GM23338 (cell line): Measurements from ENCODE around the gene SMAD3. TPM values are rescaled to one million over a fixed set of nuclear protein-coding genes. Genes with fewer than 3 reads are reported as not detected.

ENCODE experiments used
- ATAC-seq: fragments of 200-7000 bp; cut with Tn5 transposase; 3 replicates; pipeline ENCODE4 v1.9.1; 2020
- DNase-seq: peaks from one replicate; pipeline ENCODE4 v3.0.0-alpha.2; 2015; ENCODE audit warnings: low spot score
- H2AFZ ChIP-seq: fragments of 200-600 bp; sonication (generic); 2 replicates; pipeline ENCODE4 v1.8.0; 2016; ENCODE audit warnings: antibody characterized with exemption, mild to moderate bottlenecking, moderate library complexity
- H3F3A ChIP-seq: fragments of 200-600 bp; sonication (generic); replicated peaks from 2 replicates; pipeline ENCODE4 v1.8.0; 2017; ENCODE audit warnings: antibody characterized with exemption, mixed run types, low read depth
- H3K27ac ChIP-seq: fragments of 200-600 bp; sonication (generic); 2 replicates; pipeline ENCODE4 v1.6.1; 2016; ENCODE audit warnings: low read depth
- H3K27me3 ChIP-seq: fragments of 200-600 bp; sonication (generic); 2 replicates; pipeline ENCODE4 v1.8.0; 2016; ENCODE audit warnings: mild to moderate bottlenecking, mixed run types, moderate library complexity; ENCODE audit not compliant: insufficient read depth
- H3K36me3 ChIP-seq: fragments of 200-600 bp; sonication (generic); 2 replicates; pipeline ENCODE4 v1.8.0; 2016; ENCODE audit warnings: mild to moderate bottlenecking; ENCODE audit not compliant: insufficient read depth
- H3K4me1 ChIP-seq: fragments of 200-600 bp; sonication (generic); 2 replicates; pipeline ENCODE4 v1.8.0; 2016; ENCODE audit warnings: mild to moderate bottlenecking, moderate library complexity; ENCODE audit not compliant: insufficient read depth
- H3K4me2 ChIP-seq: fragments of 200-600 bp; sonication (generic); 2 replicates; pipeline ENCODE4 v1.7.1; 2017; ENCODE audit warnings: mixed run types
- H3K4me3 ChIP-seq: fragments of 200-600 bp; sonication (generic); 2 replicates; pipeline ENCODE4 v1.6.1; 2016; ENCODE audit warnings: mixed run types
- H3K79me2 ChIP-seq: fragments of 200-600 bp; sonication (generic); replicated peaks from 2 replicates; pipeline ENCODE4 v1.8.0; 2017; ENCODE audit warnings: mild to moderate bottlenecking; ENCODE audit not compliant: insufficient read depth
- H3K9me2 ChIP-seq: fragments of 200-600 bp; sonication (generic); 2 replicates; pipeline ENCODE4 v1.8.0; 2017; ENCODE audit not compliant: insufficient read depth
- H4K20me1 ChIP-seq: fragments of 200-600 bp; sonication (generic); replicated peaks from 2 replicates; pipeline ENCODE4 v1.8.0; 2017; ENCODE audit warnings: mild to moderate bottlenecking; ENCODE audit not compliant: insufficient read depth
- H3K27ac Mint-ChIP-seq: 2 replicates; pipeline ENCODE4 v1.8.0; 2020; ENCODE audit warnings: inconsistent platforms, mild to moderate bottlenecking, moderate library complexity, mixed read lengths
- H3K27me3 Mint-ChIP-seq: 3 replicates; pipeline ENCODE4 v1.8.0; 2022; ENCODE audit warnings: low read depth, mild to moderate bottlenecking, moderate library complexity, mixed read lengths, inconsistent platforms; ENCODE audit not compliant: insufficient read depth, poor library complexity
- H3K36me3 Mint-ChIP-seq: 3 replicates; pipeline ENCODE4 v1.8.0; 2021; ENCODE audit warnings: low read depth, mild to moderate bottlenecking, inconsistent platforms, moderate library complexity, mixed read lengths
- H3K4me1 Mint-ChIP-seq: 3 replicates; pipeline ENCODE4 v1.8.0; 2020; ENCODE audit warnings: mild to moderate bottlenecking, inconsistent platforms, mixed read lengths
- H3K4me3 Mint-ChIP-seq: 3 replicates; pipeline ENCODE4 v1.8.0; 2021; ENCODE audit warnings: moderate library complexity, mild to moderate bottlenecking, inconsistent platforms, mixed read lengths
- H3K9me3 Mint-ChIP-seq: 3 replicates; pipeline ENCODE4 v1.8.0; 2020; ENCODE audit warnings: moderate library complexity, mild to moderate bottlenecking, inconsistent platforms, mixed read lengths
- CREB1 ChIP-seq: fragments of 250-450 bp; sonication (Bioruptor Pico); IDR thresholded peaks from 2 replicates; pipeline ENCODE4 v1.5.0; 2020; ENCODE audit warnings: low read depth, mild to moderate bottlenecking, moderate library complexity
- CTCF ChIP-seq, 2 experiments: fragments of 200-600 bp in 1 of 2; sonication (generic) in 1 of 2; conservative IDR thresholded peaks; 2 replicates each; pipeline versions ENCODE4 v1.5.1 to v1.6.1; 2016 to 2017; ENCODE audit warnings: antibody characterized with exemption in 2 of 2, low read depth in 2 of 2, mild to moderate bottlenecking in 2 of 2, moderate library complexity in 1 of 2
- ETS1 ChIP-seq: IDR thresholded peaks from 2 replicates; pipeline ENCODE4 v1.6.1; 2016; ENCODE audit warnings: antibody characterized with exemption
- EZH2 ChIP-seq: fragments of 200-600 bp; sonication (generic); IDR thresholded peaks from one replicate; pipeline ENCODE4 v1.8.0; 2017; ENCODE audit warnings: antibody characterized with exemption, mild to moderate bottlenecking, low read depth; ENCODE audit not compliant: unreplicated experiment
- EZH2phosphoT487 ChIP-seq: fragments of 200-600 bp; sonication (generic); IDR thresholded peaks from one replicate; pipeline ENCODE4 v1.8.1; 2018; ENCODE audit warnings: antibody characterized with exemption; ENCODE audit not compliant: unreplicated experiment
- NANOG ChIP-seq: IDR thresholded peaks from 2 replicates; pipeline ENCODE4 v1.6.1; 2016; ENCODE audit warnings: antibody characterized with exemption, borderline replicate concordance
- POLR2AphosphoS5 ChIP-seq: IDR thresholded peaks from 2 replicates; pipeline ENCODE4 v1.6.1; 2016; ENCODE audit warnings: antibody characterized with exemption, low read depth
- REST ChIP-seq: IDR thresholded peaks from one replicate; pipeline ENCODE4 v1.6.1; 2018; ENCODE audit warnings: antibody characterized with exemption; ENCODE audit not compliant: unreplicated experiment
- STAT1 ChIP-seq: IDR thresholded peaks from one replicate; pipeline ENCODE4 v1.6.1; 2016; ENCODE audit warnings: antibody characterized with exemption; ENCODE audit not compliant: unreplicated experiment
- ZNF114 ChIP-seq: fragments of 250-450 bp; sonication (Bioruptor Pico); IDR thresholded peaks from 2 replicates; pipeline ENCODE4 v1.5.0; 2020; ENCODE audit warnings: mild to moderate bottlenecking, moderate library complexity
- ZNF331 ChIP-seq: fragments of 250-450 bp; sonication (Bioruptor Pico); IDR thresholded peaks from 2 replicates; pipeline ENCODE4 v1.5.0; 2020; ENCODE audit warnings: low read depth, mild to moderate bottlenecking, moderate library complexity
- polyA plus RNA-seq: library from polyadenylated mRNA; unstranded; fragments of >200 nt; fragmentation: Nextera tagmentation; extraction: Ambion mirVana; gene quantifications from 2 replicates; pipeline ENCODE4 v1.2.1, GENCODE V29; 2016
- total RNA-seq: library from RNA; depleted of rRNA; stranded (reverse); fragments of >200 nt; shearing (Covaris generic); gene quantifications from 2 replicates; pipeline ENCODE4 v1.2.3, GENCODE V29; 2014

SMAD3 gene
- total and polyA plus RNA-seq, 2 experiments from 2014 or later: 4.9 to 11.6 TPM

GRCh38 chr15:67198157-67198754 lies 132.9 kb downstream of the SMAD3 start:
- Histone ChIP-seq H3K27me3 (no peaks in the 10 kb centered on the region), H4K20me1 (no peaks in the 10 kb centered on the region), H3F3A (no peaks in the 10 kb centered on the region), H3K9me2 (no peaks in the 10 kb centered on the region), H3K4me2 (no peak overlapping the region), H3K79me2 (no peaks in the 10 kb centered on the region), H2AFZ (no peak overlapping the region), H3K36me3 (0 out of 2 replicates have a peak, but pooled peaks cover 3% of the 10 kb centered on the region), H3K27ac (peak overlapping the region; percentile 59; the same call in 1 of the 2 replicates), H3K4me3 (no peak overlapping the region), H3K4me1 (peaks cover 16% of the 10 kb centered on the region; the same call in 1 of the 2 replicates)
- no peak for DNase-seq
- ATAC-seq: no peak
- no peaks in the 10 kb centered on the region for H3K9me3 Mint-ChIP-seq
- H3K27ac Mint-ChIP-seq: no peak overlapping the region
- H3K4me3 Mint-ChIP-seq: no peak overlapping the region
- H3K27me3 Mint-ChIP-seq: peaks cover 3% of the 10 kb centered on the region
- TF ChIP-seq POLR2AphosphoS5 (no peak), EZH2phosphoT487 (no peak), STAT1 (no peak), ZNF114 (CRISPR knock-in tag) (no peak), ZNF331 (CRISPR knock-in tag) (no peak), CTCF (conservative IDR thresholded peaks at IDR 0.05; ENCODE audit: low read depth in 2 of 2) (no peak), NANOG (no peak), REST (no peak), CREB1 (CRISPR knock-in tag) (no peak), EZH2 (no peak), ETS1 (no peak)
- peaks cover 20% of the 10 kb centered on the region; the same call in 2 of the 3 replicates for H3K4me1 Mint-ChIP-seq
- H3K36me3 Mint-ChIP-seq: peaks cover 16% of the 10 kb centered on the region; the same call in 2 of the 3 replicates
